Chondrocyte (in vitro differentiated cells): ENCODE results near the gene RAC2. TPM values are rescaled to one million over a fixed set of nuclear protein-coding genes. Genes with fewer than 3 reads are reported as not detected.

Experiments
- DNase-seq: peaks from one replicate; pipeline ENCODE4 v3.0.0; 2021; ENCODE audit warnings: mixed read lengths, low spot score
- H3K27ac Mint-ChIP-seq: one replicate; pipeline ENCODE4 v1.8.0; 2021; ENCODE audit warnings: mild to moderate bottlenecking, moderate library complexity, mixed read lengths; ENCODE audit not compliant: unreplicated experiment
- H3K27me3 Mint-ChIP-seq: 2 replicates; pipeline ENCODE4 v1.8.0; 2021; ENCODE audit warnings: low read depth, mixed read lengths
- H3K36me3 Mint-ChIP-seq: 2 replicates; pipeline ENCODE4 v1.8.0; 2021; ENCODE audit warnings: low read depth, mixed read lengths
- H3K4me1 Mint-ChIP-seq: 2 replicates; pipeline ENCODE4 v1.8.0; 2021; ENCODE audit warnings: low read depth, mild to moderate bottlenecking, mixed read lengths
- H3K4me3 Mint-ChIP-seq: one replicate; pipeline ENCODE4 v1.8.0; 2021; ENCODE audit warnings: mild to moderate bottlenecking, moderate library complexity, mixed read lengths; ENCODE audit not compliant: unreplicated experiment
- H3K9me3 Mint-ChIP-seq: 2 replicates; pipeline ENCODE4 v1.8.0; 2021; ENCODE audit warnings: low read depth, mixed read lengths
- CTCF ChIP-seq: fragments of 200-600 bp; sonication (generic); IDR thresholded peaks from 2 replicates; pipeline ENCODE4 v1.5.0; 2021; ENCODE audit warnings: antibody characterized with exemption, mild to moderate bottlenecking, moderate library complexity
- total RNA-seq: library from RNA; stranded (reverse); gene quantifications from 3 replicates; pipeline ENCODE4 v1.2.1, GENCODE V29; 2021

RAC2 gene
- total RNA-seq, 1 donor from 2014 or later = 0.20 TPM

GRCh38 chr22:37258753-37259401, 14.8 kb upstream of the RAC2 start:
- Mint-ChIP-seq H3K4me1 (peaks cover 21% of the 10 kb centered on the region), H3K36me3 (no peaks in the 10 kb centered on the region), H3K27me3 (peaks cover 23% of the 10 kb centered on the region), H3K27ac (no peak overlapping the region), H3K4me3 (no peak overlapping the region), H3K9me3 (peaks cover 3% of the 10 kb centered on the region)
- peak; percentile 44 for DNase-seq
- no peak for TF ChIP-seq CTCF

- no peak overlapping the region for H3K4me3 Mint-ChIP-seq
- DNase-seq = peak; percentile 1
- TF ChIP-seq CTCF = no peak
- H3K9me3 Mint-ChIP-seq = no peaks in the 10 kb centered on the region
- H3K27me3 Mint-ChIP-seq = peaks cover 23% of the 10 kb centered on the region
- H3K4me1 Mint-ChIP-seq = peaks cover 21% of the 10 kb centered on the region
- no peaks in the 10 kb centered on the region for H3K36me3 Mint-ChIP-seq
- no peak overlapping the region for H3K27ac Mint-ChIP-seq
Measured at GRCh38 chr22:37258005-37258752, 14.1 kb upstream of the RAC2 start.

GRCh38 chr22:37256075-37256726, 12.1 kb upstream of the RAC2 start:
- Mint-ChIP-seq H3K27me3 (peaks cover 27% of the 10 kb centered on the region), H3K4me3 (no peak overlapping the region), H3K27ac (no peak overlapping the region), H3K9me3 (no peaks in the 10 kb centered on the region), H3K36me3 (no peaks in the 10 kb centered on the region), H3K4me1 (peaks cover 21% of the 10 kb centered on the region)
- no peak for TF ChIP-seq CTCF
- peak; percentile 64 for DNase-seq

- Mint-ChIP-seq H3K9me3 (no peaks in the 10 kb centered on the region), H3K4me1 (peaks cover 17% of the 10 kb centered on the region), H3K27ac (no peak overlapping the region)
Measured at GRCh38 chr22:37255558-37256006, 11.5 kb upstream of the RAC2 start.

More at GRCh38 chr22:37255558-37256006, 11.5 kb upstream of the RAC2 start:
- no peak for DNase-seq
- Mint-ChIP-seq H3K27me3 (peaks cover 25% of the 10 kb centered on the region), H3K4me3 (no peak overlapping the region), H3K36me3 (no peaks in the 10 kb centered on the region)
- no peak for TF ChIP-seq CTCF
